Hippocampal formation (tissue), 2 donors: ENCODE results near the gene PKD2L1.
"Not testable (repeated sequence)": the region's sequence is repeated elsewhere in the genome, so short reads cannot be mapped to it uniquely, and the experiment has no call there.

ENCODE experiments used
- DNase-seq, 2 donors: peaks; one replicate each; lab custom pipeline; 2025; lab: John Stamatoyannopoulos, UW

PKD2L1 gene

DNA sequence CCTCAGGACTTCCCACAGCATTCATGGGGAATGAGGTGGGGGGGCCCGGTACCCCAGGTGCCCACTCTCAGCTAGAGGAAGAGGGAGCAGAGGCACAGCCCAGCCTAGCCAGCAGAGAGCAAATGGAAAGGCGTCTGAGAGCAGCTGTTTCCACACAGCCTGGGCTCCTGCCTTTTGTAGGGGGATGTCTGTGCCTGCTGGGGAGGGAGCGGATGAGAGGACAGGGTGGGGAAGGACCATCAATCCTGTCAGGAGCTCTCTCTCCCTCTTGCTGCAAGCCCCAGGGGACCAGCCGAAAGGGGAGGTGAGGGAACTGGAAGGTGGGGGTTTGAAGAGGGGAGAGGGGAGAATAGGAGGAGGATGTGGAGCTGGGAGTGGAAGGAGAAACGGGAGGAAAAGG lies at the start of gene PKD2L1:
Gene PKD2L1 (minus strand): TSS at position 150 of the 400 bp plus-strand sequence. CDS start 125 bp downstream, at position 25.
- DNase-seq, result no peak

DNA sequence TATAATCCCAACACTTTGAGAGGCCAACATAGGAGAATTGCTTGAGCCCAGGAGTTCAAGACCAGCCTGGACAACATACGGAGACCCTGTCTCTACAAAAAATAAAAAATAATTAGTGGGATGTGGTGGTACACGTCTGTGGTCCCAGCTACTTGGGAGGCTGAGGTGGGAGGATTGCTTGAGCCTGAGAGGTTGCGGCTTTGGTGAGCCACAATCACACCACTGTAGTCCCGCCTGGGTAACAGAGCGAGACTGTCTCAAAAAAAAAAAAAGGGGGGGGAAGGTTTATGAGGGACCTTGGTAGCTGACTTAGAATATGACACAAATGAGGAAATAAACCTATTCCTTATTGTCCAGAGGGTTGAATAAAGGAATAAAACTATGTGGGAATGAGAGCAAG lies 47.8 kb upstream of the PKD2L1 start:
- DNase-seq, result no peak

DNA sequence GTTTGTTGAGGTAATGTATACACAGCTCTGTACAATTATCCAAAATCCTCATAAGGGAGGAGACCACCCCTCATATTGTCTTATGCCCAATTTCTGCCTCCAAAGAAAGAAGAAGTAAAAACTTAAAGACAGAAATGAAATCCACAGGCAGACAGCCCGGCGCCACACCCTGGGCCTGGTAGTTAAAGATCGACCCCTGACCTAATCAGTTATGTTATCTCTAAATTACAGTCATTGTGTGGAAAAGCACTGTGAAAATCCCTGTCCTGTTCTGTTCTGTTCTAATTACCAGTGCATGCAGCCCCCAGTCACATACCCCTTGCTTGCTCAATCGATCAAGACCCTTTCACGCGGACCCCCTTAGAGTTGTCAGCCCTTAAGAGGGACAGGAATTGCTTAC lies 46.6 kb upstream of the PKD2L1 start:
- DNase-seq, result not testable (repeated sequence)

DNA sequence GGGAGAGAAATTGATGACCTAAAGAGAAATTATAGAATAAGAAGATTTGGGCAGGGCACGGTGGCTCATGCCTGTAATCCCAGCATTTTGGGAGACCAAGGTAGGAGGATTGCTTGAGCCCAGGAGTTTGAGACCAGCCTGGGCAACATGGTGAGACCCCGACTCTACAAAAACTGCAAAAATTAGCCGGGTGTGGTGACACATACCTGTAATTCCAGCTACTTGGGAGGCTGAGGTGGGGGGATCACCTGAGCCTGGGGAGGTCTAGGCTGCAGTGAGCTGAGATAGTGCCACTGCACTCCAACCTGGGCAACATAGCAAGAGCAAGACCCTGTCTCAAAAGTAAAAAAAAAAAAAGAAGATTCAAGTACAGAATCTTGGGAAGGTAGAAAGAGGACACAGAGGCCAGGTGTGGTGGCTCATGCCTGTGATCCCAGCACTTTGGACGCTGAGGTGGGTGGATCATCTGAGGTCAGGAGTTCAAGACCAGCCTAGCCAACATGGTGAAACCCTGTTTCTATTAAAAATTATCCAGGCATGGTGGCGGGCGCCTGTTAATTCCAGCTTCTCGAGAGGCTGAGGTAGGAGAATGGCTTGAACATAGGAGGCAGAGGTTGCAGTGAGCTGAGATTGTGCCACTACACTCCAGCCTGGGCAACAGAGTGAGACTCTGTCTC lies 44.8 kb upstream of the PKD2L1 start:
- DNase-seq, result not testable (repeated sequence)

DNA sequence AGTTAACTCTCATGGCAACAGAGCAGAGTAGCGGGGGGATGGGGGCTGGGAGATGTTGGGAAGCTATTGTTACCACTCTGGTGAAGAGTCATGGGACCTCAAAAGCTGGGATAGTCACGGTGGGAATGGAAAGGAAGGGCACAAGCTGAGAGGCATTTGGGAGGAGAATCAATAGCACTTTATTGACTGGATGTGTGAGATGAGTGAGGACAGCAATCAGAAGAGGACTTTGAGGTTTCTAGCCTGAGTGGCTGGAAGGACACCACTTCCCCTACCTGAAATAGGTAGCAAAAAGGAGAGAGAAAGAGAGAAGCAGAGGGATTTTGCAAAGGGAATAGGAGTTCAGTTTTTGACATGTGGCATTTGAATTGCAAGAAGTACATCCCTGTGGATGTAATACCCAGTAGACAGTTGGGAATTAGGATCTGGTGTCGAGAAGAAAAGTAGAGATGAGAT lies 44.2 kb upstream of the PKD2L1 start:
- DNase-seq, result peak in 1 of 2 donors; percentile 55

DNA sequence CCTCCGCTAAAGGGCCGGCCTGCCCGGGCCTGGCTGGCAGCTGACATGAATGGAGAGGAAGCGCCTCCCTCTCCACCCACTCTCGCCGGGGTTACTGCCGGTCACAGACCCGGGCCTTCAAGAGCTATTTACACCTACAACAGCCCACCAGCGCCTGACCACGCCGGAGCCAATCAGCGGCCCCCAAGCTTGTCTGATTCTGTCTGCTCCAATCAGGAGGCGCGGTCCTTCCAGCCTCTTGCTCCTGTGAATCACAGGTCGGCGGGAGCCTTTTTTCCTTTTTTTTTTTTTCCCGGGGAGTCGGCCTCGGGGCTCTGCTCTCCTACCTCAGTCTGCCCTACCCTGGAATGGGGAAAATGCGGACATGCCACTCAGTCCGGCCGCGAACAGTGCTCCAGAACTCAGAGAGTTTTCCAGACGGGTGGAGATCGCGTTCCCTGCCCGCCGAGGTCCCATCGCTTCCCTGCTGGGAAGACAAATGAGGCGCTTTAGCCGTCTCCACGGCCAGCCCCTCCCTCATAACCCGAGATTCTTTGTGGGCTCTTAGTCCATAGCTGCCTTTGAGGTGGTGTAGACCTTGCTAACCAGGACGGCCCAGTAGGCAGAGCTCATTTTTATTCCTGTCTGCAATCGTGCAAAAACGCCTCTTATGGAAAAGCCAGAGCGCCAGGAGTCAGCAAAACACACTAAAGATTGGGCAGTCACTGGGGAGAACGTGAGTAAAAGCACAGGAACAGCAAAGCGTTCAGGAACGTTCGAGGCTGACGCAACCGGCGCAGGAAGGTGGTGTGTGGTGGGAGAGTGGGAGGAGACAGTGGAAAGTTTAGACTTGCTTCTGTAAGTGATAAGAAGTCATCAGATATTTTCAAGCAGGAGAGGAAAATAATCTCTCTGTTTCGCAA lies 43.5 kb upstream of the PKD2L1 start:
- DNase-seq, result peak; percentile 97 to 98

DNA sequence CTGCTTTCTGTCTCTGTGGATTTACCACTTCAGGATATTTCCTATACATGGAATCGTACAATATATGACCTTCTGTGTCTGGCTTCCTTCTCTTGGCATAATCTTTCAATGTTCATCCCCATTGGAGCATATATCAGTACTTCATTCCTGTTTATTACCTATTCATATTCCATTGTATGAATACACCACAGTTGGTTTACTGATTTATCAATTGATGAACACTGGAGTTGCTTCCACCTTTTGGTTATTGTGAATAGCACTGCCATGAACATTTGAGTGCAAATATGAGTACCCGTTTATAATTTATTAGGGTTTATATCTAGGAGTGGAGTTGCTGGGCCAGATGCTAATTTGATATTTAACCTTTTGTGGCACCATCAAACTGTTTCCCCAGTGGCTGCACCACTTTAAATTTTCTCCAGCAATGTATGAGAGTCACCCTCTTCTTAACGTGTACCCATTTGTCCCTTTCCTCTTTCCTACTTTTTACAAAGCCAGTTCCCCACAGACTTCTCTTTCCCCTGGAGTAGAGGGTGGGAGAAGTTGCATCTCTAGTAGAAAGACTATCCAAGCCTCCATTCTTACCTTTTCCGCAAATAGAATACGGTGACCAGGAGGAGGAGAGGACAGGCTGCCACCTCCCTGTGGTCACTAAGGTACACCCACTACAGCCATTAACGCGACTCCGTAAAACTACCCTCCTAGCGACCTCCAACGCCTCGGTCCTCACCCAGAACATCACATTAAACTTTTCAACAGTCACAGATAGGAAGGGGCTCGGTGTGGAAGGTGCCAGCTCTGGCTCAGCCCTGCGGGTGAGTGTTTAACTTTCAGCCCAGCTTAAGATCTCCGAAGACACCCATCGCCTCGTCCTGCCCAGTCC lies 42.6 kb upstream of the PKD2L1 start:
- DNase-seq, result no peak

DNA sequence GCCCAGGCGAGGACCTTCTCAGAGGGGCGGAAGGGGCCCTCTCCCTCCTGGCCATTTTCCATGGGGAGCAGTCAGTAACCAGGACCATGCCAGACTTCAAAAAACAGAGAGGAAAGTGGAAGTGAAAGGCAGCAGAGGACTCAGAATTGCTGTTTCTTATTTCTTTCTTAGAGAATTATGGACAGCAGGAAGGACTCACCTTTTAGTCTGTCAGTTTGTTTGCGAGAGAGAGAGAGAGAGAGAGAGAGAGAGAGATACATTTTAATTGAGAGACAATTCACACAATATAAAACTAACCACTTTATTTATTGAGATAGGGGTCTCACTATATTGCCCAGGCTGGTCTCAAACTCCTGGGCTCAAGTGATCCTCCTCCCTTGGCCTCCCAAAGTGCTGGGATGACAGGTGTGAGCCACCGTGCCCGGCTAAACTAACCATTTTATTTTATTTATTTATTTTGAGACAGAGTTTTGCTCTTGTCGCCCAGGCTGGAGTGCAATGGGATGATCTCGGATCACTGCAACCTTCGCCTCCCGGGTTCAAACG lies 41.5 kb upstream of the PKD2L1 start:
- no peak for DNase-seq

DNA sequence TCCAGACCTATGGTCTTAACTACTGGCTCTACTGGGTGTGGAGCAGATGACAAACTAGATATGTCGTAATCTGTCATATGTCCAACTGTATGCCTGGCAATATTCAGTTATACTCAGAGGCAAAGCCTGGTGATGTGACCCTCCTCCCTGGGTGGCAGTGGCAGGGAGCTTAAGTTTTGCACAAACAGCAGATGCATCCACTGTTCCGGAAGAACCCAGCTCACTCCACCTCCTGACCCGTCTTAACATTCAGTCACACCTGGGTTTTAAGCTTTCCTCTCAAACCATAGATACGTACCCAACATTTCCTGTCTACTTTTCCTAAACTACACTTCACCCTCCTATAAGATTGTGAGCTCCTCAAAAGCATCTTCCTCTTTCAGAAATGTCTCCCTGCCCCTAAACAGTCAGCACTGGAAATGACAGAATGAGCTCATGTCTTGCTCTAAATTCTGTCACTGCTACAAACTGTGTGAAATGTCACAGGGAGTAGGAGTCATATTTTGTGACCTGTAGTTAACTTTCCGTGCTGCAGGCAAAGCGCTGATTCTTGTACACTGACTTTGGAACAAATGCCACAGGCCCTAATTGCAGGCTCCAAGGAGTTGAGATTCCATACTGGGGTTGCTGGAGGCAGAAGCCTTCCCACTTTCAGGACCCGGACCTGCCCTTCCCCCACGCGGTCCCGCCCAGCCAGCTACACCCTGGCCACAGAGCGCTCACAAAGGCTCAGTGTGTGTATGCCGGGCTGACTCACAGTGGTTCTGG lies 40.9 kb upstream of the PKD2L1 start:
- peak; percentile 72 to 84 for DNase-seq

DNA sequence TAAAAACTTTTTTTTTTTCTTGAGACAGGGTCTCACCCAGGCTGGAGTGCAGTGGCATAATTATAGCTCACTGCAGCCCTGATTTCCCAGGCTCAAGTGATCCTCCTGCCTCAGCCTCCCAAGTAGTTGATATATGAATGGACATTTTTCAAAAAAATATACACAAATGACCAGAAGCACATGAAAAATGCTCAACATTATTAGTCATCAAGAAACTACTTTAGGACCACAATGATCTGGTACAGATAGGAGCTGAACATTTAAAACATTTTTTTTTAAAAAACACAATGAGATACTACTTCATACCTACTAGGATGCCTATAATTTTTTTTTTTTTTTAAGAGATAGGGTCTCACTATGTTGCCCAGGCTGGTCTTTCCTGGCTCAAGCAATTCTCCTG lies 38.7 kb upstream of the PKD2L1 start:
- no peak for DNase-seq

DNA sequence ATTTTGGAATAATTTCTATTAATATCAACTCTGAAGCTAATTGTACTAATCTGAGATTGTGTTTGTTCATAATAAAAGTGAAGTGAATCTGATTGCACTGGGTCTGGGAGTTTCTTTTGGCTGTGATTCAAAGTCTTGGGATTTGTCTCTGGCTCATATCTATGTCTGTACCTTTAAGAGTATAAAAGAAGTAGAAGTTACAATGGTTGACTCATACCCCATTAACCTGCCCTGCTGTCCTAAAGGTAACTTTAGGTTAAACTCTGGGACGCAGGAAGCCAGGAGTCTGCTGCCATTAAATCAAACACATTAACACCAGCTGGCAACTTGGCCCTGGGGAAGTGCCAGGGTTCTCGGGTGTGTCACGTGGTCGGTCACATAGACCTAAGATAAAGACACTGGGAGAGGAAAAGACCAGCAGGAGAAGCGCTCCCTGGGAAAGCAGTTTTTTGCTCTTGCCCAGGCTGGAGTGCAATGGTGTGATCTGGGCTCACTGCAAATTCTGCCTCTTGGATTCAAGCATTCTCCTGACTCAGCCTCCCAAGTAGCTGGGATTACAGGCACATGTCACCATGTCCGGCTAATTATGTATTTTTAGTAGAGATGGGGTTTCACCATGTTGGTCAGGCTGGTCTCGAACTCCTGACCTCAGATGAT lies 34.8 kb upstream of the PKD2L1 start:
- peak in 1 of 2 donors; percentile 46 for DNase-seq

DNA sequence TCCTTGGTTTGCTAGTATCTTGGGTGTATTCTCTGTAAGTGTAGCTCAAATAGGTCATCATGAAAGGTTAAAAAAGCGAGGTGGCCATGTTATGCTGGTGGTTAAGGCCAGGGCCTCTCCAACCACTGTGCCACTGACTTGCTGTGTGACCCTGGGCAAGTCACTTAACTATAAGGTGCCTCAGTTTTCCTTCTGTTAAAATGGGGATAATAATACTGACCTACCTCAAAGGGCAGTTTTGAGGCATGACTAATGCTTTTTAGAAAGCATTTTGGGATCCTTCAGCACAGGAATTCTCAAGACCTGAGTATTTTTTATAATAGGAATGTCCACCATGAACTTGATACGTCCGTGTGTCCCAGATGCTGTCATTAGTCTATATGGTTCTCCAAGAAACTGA lies 34.1 kb upstream of the PKD2L1 start:
- no peak for DNase-seq

DNA sequence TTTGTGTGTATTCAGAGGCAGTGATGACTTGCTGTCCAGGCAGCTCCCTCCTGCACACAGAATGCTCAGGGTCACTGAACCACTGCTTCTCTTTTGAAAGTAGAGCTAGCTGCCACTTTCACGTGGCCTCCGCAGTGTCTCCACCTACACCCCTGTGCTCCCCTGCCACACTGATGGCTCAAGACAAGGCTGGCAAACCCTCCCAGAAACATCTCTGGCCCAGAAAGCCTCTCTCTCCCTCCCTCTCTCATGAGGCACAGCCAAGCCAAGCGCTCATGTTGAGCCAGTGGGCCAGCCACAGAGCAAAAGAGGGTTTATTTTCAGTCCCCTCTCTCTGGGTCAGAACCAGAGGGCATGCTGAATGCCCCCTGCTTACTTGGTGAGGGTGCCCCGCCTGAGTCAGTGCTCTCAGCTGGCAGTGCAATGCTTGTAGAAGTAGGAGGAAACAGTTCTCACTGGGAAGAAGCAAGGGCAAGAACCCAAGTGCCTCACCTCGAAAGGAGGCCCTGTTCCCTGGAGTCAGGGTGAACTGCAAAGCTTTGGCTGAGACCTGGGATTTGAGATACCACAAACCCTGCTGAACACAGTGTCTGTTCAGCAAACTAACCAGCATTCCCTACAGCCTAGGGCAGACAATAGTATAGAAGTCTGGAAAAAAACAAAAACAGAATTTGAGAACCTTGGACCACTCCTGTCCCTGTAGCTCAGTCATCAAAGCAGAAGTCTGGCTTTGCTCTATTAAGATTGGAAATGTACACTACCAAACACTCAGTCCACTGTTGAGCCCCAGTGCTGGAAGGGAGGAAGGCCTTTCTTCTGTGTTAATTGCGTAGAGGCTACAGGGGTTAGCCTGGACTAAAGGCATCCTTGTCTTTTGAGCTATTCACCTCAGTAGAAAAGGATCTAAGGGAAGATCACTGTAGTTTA lies 32.8 kb upstream of the PKD2L1 start:
- peak in 1 of 2 donors; percentile 52 for DNase-seq

DNA sequence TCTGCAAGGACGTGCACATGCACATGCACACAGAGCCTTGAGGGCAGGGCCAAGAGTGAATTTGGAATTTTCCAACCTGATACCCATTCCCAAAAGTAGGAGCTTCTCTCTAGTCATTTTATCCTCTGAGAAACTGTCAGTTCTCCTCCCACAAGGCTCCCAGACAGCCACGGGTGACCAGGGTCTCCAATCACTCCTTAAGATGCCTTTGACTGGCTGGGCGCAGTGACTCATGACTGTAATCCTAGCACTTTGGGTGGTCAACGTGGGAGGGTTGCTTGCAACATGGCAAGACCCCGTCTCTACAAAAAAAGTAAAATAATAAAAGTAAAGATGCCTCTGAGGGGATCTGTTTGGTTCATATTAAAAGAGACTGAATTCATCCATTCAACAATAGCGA lies 30.2 kb upstream of the PKD2L1 start:
- DNase-seq, result no peak

DNA sequence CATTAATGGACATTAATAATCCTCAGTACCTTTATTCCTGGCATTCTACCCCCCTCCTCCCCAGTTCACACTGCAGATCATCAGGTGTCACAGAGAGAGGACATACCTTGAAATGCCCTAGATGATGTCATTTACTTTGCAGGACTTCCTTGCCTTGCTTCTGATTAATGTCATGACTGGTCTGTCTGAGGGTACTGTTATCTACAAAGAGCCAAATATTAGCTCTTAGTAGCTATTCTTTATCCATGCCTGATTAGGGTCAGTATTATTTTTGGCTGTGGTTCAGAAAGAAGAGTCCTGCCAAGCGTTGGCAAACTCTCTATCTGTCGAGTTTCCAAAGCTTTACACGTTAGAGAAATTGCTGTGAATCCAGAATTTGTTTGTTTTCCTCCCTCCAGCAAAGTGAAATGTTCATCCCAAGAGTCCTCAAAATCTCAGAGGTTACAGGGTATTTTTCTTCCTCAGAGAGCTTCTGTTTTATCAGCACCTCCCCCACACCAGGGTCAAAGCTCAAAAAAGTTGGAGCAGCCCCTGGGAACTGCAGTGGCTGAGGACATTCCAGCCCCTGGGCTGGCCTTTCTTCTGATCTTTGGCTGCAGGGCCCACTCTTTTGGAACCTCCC lies 29.6 kb upstream of the PKD2L1 start:
- no peak for DNase-seq

DNA sequence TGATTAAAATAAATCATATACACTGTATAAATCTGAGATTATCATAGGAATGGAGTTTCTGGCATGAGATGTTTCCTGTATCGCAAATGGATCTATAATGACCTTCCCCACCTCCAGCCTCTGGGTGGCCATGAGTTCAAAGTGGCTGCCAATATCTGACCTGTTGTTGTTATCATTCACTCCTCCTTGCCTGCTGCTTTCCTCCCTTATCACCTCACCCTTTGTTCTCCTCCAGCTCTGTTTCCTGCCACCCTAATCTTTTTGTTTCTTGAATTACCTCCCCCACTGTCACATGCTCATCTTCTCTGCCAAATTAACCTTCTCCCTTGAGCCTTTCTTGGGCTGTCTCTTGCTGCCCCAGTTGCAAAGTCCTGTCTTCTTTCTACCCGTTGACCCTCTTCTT lies 29.0 kb upstream of the PKD2L1 start:
- no peak for DNase-seq

DNA sequence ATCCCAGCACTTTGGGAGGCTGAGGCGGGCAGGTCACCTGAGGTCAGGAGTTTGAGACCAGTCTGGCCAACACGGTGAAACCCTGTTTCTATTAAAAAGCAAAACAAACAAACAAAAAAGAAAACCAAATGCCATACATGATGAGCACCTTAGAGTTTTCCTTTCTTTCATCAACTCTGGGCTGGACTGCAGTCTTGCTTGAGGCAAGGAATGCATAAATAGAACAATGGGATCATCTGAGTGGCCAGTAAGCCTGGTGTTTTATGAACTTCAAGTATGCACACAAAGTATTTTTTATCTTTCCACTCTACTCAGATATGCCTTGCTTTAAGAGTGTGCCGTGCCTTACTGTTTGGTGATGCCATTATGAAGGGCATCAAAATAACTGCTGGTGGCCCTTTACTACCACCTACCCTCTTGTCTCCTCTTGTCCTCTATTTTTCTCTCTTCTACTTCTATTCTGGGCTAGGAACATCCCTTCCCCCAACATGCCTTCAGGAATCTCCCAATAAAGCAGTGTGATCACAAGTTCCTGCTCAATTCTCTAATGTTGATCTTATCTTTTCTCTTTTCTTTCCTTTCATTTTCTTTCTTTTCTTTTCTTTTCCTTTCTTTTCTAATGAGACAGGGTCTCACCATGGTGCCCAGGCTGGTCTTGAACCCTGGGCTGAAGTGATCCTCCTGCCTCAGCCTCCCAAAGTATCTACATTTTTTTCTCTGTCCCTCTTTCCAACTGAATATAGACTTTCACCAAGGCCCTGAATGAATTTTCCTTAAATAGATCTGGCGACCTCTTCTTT lies 27.2 kb upstream of the PKD2L1 start:
- no peak for DNase-seq
